ENCODE results near the gene CACNA2D3. TPM values are rescaled to one million over a fixed set of nuclear protein-coding genes. Genes with fewer than 3 reads are reported as not detected.

Gene CACNA2D3
- total RNA-seq, 4 donors from 2014 or later = 0.83 to 5.0 (median 2.5) TPM

GRCh38 chr3:54982807-54983206 lies 860.5 kb downstream of the CACNA2D3 start:
- no peak for DNase-seq
- intact Hi-C loops (cut with DNase I; ENCODE audit: low total_unique reads) = no loop called here
- Histone ChIP-seq H3K4me3 (no peak overlapping the region), H3K27ac (no peak overlapping the region), H3K36me3 (no peaks in the 10 kb centered on the region), H3K27me3 (no peaks in the 10 kb centered on the region), H3K4me1 (no peaks in the 10 kb centered on the region), H3K9me3 (no peaks in the 10 kb centered on the region)
- TF ChIP-seq POLR2A (IDR thresholded peaks at IDR 0.05) (no peak), CTCF (IDR thresholded peaks at IDR 0.05) (no peak)

DNA sequence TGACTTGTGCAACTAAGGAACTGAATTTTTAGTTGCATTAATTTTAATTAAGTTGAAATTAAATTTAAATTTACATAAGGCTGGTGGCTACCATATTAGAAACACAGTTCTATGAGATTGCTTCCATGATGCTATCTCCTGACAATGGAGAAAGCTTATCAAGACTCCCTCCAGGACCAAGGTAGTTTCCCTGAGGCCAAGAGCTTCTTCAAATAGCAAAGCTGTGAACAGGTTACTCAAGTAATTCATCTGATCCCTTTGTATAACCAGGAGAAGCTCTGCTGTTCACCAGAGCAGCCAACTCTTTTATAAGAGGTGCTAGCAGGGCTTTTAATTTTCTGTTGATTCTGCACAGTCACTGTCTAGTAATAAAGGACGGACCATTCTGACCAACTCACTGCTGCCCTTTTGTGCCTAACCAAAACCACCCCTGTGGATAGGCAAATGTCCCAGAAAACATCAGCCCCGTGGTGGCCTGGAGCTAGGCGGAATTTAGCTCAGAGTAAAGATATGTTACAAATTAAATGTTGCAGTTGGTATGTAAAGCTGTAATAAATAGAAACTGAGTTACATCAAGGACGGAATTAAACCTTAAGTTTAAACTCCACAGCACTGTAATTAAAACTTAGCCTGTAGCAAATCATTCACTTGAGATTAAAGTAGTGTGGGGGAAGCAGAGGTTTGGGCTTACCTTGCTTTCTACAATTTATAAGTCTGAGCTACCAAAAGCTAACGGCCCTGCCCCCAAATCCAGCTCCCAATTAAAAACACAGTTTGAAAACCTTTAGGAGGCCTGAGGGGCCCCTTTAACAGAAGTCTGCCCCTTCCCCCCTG lies 861.1 kb downstream of the CACNA2D3 start:
- no peak for TF ChIP-seq CTCF (IDR thresholded peaks at IDR 0.05)
- no peak for TF ChIP-seq POLR2A (IDR thresholded peaks at IDR 0.05)
- Histone ChIP-seq H3K27ac (no peak overlapping the region), H3K4me1 (no peaks in the 10 kb centered on the region), H3K27me3 (no peaks in the 10 kb centered on the region), H3K36me3 (no peaks in the 10 kb centered on the region), H3K4me3 (no peak overlapping the region), H3K9me3 (no peaks in the 10 kb centered on the region)
- no peak for DNase-seq
- intact Hi-C loops (cut with DNase I; ENCODE audit: low total_unique reads) = no loop called here

DNA sequence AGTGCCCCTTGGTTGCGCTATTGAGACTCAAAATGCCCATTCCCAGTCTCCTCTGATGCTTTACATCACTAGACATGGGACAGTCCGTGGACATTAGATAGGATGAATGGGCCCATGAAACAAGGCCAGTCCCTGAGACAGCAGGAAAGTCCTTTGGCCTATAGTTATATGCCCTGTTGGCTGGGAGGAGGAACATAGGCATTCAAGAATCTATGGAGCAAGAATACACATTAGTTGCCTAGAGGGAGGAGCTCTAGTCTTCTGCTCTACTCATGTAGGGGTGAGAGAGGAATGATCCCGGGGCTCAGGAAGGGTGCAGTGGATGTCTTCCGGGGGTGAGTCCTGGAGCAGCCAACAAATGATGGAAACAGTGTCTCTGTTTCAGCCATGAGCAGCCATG lies 863.5 kb downstream of the CACNA2D3 start:
- TF ChIP-seq CTCF (IDR thresholded peaks at IDR 0.05) (no peak), POLR2A (IDR thresholded peaks at IDR 0.05) (no peak)
- Histone ChIP-seq H3K4me3 (no peak overlapping the region), H3K36me3 (no peaks in the 10 kb centered on the region), H3K9me3 (no peaks in the 10 kb centered on the region), H3K4me1 (no peaks in the 10 kb centered on the region), H3K27ac (no peak overlapping the region), H3K27me3 (no peaks in the 10 kb centered on the region)
- no peak for DNase-seq
- intact Hi-C loops (cut with DNase I; ENCODE audit: low total_unique reads) = no loop called here

GRCh38 chr3:54986294-54986693 lies 863.9 kb downstream of the CACNA2D3 start:
- DNase-seq = no peak
- intact Hi-C loops (cut with DNase I; ENCODE audit: low total_unique reads) = no loop called here

More at GRCh38 chr3:54986294-54986693, 863.9 kb downstream of the CACNA2D3 start:
- no peaks in the 10 kb centered on the region for H3K9me3 ChIP-seq
- no peak overlapping the region for H3K4me3 ChIP-seq
- H3K27me3 ChIP-seq = no peaks in the 10 kb centered on the region
- H3K4me1 ChIP-seq = no peaks in the 10 kb centered on the region
- no peaks in the 10 kb centered on the region for H3K36me3 ChIP-seq
- no peak for TF ChIP-seq CTCF (IDR thresholded peaks at IDR 0.05)
- H3K27ac ChIP-seq = no peak overlapping the region

Measured in uterus (tissue), 4 donors.